Stimulated activated CD4-positive, alpha-beta T cell treated with anti-CD3 and anti-CD28 coated beads, TNF-alpha, amount 100 ng/mL, for 1 hour (primary cell): Measurements from ENCODE around the gene ARG2.

Experiments used
- DNase-seq, 3 donors: peaks; one replicate each; pipeline ENCODE4 v3.0.0-alpha.2; 2020; ENCODE audit warnings: low read depth in 3 of 3, low spot score in 1 of 3

Gene ARG2

DNA sequence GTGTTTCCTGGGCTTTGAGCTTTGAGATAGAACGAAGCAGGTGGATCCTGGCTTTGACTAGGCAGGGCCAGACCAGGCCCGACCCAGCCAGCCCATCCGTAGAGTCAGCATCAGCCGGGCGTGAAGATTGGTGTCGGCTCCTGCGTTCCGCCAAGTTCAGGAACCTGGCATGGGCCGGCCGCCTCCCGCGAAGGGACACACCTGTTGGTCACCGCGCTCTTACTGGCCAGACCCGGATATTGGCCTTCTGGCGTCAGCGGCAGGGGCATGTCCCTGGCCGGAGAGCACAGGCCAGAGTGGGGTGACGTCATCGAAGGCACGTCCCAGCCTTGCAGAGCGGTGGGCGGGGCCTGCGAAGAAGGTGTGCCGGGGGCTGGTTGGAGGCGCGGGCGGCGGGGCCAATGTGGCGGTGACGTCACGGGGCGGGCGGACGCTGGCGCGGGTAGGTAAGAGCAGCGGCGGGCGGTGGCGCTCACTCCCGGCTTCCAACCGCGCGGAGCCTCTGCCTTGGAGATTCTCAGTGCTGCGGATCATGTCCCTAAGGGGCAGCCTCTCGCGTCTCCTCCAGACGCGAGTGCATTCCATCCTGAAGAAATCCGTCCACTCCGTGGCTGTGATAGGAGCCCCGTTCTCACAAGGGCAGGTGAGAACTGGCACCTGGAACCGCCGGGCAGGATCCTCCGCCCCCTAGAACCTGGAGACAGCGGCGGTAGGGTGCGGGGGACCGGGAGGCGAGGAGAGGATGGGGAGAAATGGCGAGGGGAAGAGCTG lies at the start of gene ARG2:
TSS of gene ARG2 (plus strand) at position 475 of the 771 bp plus-strand sequence. CDS start at position 533, 58 bp downstream.
- peak; percentile 86 to 96 (median 93) for DNase-seq

DNA sequence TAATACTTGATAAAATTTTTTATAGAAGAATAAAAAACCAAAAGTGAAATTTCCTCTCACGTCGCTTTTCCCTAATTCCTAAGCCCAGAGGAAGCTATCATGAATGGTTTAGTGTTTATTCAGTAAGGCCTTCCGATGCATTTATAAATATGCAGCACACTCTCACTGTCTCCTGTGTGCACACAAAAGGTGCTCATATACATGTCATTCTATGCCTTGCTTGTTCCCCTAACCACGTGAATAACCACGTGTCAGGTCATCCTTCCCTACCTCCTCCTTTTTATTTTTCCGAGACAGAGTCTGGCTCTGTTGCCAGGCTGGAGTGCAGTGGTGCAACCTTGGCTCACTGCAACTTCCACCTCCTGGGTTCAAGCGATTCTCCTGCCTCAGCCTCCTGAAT lies 49.3 kb upstream of the ARG2 start:
- no peak for DNase-seq

DNA sequence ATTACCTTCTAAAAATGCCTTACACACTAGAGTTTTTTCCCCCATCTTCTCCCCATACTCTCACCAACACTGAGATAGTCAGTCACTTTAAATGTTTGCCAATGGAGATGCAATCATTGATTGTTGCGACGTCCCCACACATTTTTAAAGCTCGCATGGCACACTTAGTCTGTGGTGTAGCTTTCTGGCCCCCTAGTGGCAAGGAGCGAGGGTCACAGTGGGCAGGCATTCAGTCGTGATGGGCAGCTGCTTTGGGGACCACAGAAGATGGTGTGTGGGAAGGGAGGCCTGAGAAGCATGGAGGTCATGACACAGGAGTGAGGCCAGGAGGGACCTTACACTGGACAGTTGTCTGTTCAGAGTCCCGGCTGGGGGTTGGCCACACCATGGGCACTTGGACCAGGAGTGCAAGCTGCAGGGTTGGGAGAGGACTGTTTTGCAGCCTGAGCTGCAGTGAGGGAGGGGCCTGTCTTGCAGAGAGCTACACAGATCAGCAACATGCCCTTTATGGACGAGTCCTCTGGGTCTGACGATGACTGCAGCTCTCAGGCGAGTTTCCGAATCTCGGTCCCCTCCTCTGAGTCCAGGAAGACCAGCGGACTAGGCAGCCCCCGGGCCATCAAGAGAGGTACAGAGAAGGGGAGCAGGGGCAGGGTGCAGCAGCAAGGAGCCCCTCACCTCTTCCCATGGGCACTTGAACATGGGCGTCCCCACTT lies 48.3 kb upstream of the ARG2 start:
- DNase-seq = peak; percentile 21 to 57 (median 48)

DNA sequence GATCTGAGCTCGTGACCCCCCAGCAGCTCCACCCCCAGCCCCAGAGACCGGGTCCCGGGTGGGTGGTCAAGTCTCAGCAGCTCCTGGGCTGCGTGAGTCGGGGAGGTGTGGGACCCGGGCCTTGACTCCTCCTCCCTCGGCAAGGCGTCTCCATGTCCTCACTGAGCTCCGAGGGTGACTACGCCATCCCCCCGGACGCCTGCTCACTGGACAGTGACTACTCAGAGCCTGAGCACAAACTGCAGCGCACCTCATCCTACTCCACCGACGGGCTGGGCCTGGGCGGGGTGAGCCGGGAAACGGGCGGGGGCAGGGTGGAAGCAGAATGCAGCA lies 47.8 kb upstream of the ARG2 start:
- DNase-seq = no peak

DNA sequence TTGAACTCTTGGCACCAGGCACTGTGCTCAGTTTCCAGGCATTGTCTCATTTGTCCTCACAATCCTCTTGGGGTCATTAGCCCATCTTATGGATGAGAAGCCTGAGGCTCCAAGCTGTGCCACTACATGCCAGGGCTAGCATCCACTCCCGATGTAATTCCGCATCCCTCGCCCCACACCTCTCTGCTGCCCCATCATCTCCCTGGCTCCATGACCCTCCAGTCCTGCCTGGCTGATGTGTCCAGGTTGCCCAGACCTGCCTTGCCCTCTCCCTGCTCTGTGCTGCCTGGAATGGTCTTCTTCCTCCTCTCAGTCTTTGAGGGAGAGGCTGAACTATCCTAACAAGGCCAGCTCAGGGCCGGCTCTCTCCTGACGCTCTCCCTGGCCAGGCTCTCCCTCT lies 47.1 kb upstream of the ARG2 start:
- no peak for DNase-seq

DNA sequence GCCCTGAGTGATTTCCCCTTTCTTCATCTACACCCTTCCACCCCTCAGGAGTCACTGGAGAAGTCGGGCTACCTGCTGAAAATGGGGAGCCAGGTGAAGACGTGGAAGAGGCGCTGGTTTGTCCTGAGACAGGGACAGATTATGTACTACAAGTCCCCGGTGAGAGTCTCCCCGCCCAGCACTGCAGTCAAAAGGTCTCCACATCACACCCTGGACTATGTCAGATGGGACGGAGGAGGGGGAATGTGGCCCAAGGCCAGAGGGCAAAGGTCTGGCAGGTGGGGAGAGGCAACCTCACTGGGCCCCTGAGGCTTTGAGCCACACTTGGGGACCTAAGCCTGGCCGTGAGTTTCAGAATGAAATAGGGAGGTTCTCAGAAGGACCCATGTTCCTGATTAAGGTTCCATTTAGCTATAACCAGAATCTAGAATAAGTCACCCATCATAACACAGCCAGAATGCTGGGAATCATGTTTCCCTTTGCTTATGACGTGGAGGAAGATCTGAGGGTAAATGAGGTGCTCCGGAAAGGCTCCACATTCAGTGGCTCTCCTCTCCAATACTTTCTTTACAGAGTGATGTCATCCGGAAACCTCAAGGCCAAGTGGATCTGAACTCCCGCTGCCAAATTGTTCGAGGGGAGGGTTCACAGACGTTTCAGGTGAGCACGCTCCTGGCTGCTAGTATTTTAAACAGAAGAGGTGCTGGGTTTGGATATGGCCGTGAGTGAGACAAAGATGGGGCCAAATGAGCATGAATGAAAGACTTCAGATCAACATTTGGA lies 46.3 kb upstream of the ARG2 start:
- DNase-seq = no peak

DNA sequence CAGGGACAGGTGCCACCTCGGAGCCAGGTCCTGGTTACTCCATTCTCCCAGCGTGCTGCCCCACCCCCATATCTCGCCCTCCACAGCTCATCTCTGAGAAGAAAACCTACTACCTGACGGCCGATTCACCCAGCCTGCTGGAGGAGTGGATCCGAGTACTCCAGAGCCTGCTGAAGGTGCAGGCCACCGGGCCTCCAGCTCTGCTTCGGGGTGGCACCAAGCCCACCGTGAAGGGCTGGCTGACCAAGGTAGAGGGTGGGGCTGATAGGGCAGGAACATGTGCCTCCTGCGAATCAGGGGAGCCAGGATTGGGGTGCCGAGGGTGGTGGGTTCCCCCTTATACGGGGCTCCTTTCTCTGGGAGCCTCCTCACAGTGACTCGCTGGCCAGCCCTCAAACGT lies 45.6 kb upstream of the ARG2 start:
- DNase-seq = no peak

DNA sequence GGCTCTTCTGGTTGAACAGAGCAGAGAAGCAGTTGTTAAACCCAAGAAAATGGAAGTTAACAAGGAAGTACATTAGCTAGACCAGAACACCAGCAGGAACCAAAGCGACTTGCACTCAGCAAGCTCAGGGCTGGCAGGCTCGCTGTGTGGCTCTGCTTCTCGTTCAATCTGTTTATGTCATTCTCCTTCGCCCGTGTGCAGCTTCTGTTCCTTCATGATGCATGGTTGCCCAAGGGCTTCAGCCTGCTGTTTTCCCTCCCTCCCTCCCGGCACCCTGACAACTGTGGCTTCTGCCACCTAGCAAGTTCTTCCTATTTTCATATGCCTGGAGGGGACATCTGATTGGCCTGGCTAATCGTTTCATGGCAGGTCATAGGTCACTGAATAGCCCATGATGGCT lies 44.9 kb upstream of the ARG2 start:
- no peak for DNase-seq

DNA sequence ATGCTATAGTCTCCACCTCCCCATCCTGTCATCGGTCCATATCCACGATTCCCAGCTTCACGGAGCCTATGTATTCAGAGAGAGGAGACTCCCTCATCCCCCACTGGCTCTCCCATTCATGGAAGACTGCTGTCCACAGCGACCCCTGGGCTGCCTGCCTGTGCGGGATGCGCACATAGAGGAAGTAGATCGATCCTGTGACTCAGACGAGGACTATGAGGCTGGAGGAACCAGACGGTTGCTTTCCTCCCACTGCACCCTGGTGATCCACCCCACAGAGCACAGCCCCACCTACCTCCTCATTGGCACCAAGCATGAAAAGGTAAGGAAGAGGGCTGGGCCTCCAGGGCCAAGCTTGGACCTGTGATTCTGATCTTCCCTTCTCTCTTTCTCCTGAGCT lies 44.0 kb upstream of the ARG2 start:
- no peak for DNase-seq

DNA sequence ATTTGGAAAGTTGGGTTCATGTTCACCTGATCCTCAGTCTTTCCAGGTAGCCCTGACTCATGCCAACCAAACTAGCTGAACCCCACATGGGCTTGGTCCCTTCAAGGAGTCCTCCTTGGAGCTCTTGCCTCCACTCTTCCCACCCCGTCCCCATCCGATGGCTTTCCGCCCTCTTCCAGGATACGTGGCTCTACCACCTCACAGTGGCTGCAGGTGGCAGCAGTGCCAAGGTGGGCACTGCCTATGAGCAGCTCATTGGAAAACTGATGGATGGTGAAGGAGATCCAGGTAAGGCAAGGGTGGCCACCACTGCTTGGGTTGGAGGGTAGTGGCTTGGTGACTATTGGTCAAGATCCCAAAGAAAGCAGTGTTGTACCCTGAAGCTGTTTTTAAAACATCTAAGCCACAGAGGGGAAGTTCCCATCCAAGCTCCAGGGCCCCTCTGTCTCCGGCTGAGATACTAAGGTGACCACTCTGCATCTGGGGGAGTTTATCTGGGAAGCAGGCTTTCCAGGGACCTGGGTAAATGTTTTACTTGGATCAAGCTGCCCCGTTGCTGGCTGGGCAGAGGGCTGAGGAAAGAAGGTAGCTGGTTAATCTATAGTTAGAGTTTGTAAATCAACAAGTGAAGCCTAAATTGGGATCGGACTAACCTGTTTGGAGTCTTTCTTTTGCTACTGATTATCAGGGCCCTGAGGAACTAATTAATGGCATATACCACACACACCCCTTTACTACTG lies 43.3 kb upstream of the ARG2 start:
- no peak for DNase-seq

DNA sequence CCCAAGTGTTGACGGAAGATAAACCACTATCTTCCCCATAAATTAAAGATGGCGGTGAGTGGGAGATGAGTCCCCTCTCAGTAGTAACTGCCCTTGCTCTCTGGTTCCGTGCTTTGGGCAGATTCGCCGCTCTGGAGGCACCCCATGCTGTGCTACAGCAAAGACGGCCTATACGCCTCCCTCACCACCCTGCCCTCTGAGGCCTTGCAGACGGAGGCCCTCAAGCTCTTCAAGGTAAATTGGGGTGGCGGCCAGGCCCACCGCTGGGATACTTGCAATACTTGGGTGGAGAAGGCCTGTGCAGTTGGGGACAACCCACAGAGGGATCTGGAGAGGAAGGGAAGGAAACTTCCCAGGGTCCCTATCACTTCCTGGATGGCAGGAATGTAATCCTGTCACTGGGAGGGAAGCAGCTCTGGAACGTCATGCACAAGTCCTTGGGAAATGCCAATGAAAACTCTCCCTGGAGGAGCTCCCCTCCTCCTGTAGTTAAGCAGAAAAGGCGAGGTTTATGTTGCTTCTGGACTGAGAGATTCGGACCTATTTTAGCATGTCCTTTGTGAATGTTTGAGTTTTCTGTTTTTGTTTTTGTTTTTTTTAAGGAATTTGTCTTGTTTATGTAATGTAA lies 42.4 kb upstream of the ARG2 start:
- DNase-seq = no peak

DNA sequence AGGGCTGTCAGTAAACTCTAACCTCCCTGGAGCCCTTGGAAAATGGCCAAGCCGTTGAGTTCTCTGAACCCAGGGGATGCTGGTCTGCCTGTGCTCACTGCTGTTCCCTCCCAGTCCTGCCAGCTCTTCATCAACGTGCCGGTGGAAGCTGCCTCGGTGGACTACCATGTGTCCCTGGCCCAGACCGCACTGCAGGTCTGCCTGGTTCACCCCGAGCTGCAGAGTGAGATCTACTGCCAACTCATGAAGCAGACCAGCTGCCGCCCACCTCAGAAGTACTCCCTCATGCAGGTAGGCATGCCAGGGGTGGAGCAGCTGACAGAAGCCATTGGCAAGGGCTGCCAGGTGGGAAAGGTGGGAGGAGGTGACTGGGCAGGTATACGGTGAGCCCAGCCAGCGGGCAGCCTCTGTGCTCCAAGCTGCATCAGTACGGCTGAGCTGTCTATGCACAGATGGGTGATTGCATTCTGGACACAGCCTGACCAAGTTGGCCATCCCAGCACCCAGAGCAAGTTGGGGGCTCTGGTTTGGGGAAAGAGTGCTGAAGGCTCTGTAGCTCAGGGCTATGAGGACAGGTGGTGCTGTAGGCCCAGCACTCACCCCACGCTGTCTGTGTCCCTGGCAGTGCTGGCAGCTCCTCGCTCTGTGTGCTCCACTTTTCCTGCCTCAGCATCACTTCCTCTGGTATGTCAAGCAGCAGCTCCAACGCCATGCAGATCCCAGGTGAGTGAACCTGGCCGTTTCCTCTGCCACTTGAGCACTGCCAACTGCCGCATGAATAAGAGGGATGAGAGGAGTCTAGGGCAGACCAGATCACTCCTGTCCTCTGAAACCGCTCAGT lies 41.6 kb upstream of the ARG2 start:
- no peak for DNase-seq

DNA sequence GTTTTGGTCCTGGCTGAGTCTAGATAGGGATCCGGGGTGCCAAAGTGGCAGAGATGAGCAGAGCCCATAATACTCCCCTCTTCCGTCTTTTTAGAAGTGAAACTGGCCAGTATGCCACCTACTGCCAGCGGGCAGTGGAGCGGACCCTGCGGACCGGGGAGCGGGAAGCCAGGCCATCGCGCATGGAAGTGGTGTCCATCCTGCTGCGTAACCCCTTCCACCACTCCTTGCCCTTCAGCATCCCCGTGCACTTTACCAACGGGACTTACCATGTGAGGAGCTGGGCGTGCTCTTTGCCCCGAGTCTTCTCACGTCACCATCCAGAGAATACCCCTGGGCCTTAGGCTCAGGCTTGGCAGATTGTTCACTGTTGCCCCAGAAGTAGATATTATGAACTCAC lies 40.7 kb upstream of the ARG2 start:
- no peak for DNase-seq

DNA sequence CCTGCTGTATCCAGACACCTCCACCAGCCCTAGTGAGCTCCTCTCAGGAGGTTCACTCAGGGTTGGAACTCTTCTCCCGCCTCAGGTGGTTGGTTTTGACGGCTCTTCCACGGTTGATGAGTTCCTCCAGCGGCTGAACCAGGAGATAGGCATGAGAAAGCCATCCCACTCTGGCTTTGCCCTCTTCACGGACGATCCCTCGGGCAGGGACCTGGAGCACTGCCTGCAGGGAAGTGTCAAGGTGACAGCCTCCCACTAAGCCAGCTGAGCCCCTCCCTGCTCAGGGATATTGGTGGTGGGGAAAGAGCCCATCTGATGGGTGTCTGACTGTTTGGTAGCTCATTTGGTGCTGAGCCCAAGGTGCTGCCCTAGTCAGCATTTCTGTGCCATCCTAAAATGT lies 40.1 kb upstream of the ARG2 start:
- no peak for DNase-seq

DNA sequence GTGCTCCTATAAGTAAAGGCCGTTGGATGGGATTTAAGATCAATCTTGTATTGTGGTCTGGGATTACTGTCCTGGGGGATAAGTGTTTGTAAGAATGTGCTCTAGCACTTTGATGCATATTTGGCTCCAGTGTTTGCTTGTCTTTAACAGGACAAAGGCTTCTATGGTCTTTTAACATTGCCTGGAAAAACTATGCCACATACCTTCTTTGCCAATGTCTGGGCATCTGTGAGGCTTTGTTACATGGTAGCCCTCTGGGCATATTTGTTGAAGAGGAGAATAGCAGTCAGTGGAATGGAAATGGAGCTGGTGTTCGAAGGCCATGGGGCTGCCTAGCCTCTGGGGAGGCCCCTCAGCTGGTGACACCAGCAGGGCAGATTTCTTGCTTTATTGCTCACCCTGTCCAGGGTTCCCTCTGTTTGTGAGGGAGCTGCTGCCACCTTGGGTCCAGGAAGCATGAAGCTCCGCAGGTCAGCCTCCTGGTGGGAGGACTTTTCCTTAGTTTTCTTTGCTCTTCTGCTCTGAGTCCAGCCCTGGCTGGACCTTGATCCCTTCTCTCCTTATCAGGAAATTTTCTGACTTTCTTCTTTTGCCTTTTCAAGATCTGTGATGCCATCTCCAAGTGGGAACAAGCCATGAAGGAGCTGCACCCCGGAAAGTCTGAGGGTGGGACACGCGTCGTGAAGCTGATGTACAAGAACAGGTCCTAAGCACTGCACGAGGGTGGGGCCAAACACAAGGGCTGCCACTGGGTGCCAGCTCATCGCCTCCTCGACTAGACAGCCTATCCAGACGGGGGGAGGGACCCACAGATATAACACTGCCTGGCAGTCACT lies 39.2 kb upstream of the ARG2 start:
- no peak for DNase-seq

DNA sequence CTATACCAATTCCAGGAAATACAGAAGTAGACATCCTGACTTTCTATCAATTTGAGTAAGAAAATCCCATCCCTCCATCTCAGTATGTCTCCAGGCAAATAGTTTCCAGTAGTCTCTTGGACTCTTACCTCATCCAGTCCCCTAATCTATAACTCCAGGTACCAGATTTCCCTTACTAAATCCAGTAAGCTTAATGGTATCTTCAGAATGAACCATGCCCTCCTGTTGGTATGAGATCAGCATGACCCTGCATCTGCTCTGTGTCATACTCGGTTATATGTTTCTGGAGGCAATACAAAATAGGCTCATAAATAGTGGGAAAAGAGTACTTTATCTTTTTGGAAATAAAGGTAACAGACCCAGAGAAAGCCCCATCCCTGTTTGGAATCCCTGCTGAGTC lies 38.1 kb upstream of the ARG2 start:
- no peak for DNase-seq

DNA sequence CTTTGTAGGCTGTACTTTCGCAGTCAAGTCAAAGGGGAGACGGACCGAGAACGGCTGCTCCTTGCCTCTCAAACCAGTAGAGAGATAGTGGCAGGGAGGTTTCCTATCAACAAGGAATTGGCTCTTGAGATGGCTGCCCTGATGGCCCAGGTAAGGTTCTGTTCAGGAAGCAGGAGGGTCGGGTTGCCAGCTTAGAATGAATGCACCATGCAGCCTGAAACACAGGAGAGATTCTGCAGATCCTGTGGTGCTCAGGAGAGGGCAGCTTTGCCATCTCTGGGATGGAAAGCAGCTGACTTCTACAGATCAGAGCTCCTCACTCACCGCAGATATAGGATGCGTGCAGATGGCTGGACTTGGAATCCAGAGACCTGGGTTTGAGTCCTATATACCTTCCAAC lies 37.7 kb upstream of the ARG2 start:
- no peak for DNase-seq

DNA sequence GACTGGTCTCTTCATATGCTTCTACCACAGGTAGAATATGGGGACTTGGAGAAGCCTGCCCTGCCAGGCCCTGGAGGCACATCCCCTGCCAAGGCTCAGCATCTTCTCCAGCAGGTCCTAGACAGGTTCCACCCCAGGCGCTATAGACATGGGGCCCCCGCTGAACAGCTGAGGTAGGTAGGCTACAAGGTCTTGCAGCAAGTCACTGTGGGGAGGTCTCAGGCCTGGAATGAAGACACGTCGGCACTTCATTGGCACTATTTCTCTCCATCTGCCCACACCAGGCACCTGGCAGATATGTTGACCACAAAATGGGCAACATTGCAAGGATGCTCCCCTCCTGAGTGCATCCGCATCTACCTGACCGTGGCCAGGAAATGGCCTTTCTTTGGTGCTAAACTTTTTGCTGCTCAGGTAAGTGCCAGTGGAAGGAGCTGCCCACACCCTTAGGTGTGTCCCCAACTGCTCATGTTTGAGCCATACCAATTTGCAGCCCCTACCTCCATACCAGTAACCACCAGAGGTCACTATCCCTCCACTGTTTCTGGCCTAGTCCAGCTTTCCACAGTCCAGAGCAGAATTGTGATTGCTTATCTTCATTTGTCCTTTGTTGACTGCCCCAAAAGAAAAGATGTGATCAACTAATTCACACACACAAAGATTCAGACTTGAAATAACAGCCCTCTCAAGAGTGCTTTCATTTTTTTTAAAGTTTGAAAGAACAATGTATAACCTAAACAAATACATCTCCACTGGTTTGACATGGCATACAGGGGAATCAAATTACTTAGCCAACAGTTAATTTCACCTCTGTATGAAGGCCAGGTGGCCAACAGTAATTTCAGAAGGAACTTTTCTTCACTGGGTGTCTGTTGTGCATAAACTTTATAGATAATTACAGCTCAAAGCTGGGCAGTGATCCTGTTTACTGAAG lies 35.7 kb upstream of the ARG2 start:
- DNase-seq = no peak
